Hepatocyte (in vitro differentiated cells): Measurements from ENCODE around the gene LMF1. TPM values are rescaled to one million over a fixed set of nuclear protein-coding genes. Genes with fewer than 3 reads are reported as not detected.

Experiments
- DNase-seq: peaks from one replicate; pipeline ENCODE4 v3.0.0-alpha.2; 2016; ENCODE audit warnings: low spot score
- H2AFZ ChIP-seq: fragments of 200-600 bp; sonication (generic); 2 replicates; pipeline ENCODE4 v1.6.0; 2016; ENCODE audit warnings: antibody characterized with exemption, mild to moderate bottlenecking
- H3K27ac ChIP-seq: fragments of 200-600 bp; sonication (generic); 2 replicates; pipeline ENCODE4 v1.5.1; 2016; ENCODE audit warnings: mild to moderate bottlenecking
- H3K27me3 ChIP-seq: fragments of 200-600 bp; sonication (generic); 2 replicates; pipeline ENCODE4 v1.6.1; 2016
- H3K36me3 ChIP-seq: fragments of 200-600 bp; sonication (generic); replicated peaks from 2 replicates; pipeline ENCODE4 v1.5.1; 2016; ENCODE audit warnings: low read depth; ENCODE audit not compliant: insufficient read depth
- H3K4me1 ChIP-seq: fragments of 200-600 bp; sonication (generic); 2 replicates; pipeline ENCODE4 v1.5.1; 2016; ENCODE audit warnings: mild to moderate bottlenecking, moderate library complexity; ENCODE audit not compliant: insufficient read depth
- H3K4me2 ChIP-seq: fragments of 200-600 bp; sonication (generic); 2 replicates; pipeline ENCODE4 v1.6.0; 2016
- H3K4me3 ChIP-seq: fragments of 200-600 bp; sonication (generic); 2 replicates; pipeline ENCODE4 v1.5.1; 2016; ENCODE audit warnings: mild to moderate bottlenecking
- H3K79me2 ChIP-seq: fragments of 200-600 bp; sonication (generic); 2 replicates; pipeline ENCODE4 v1.6.0; 2017; ENCODE audit warnings: mild to moderate bottlenecking
- H3K9me2 ChIP-seq: fragments of 200-600 bp; sonication (generic); replicated peaks from 2 replicates; pipeline ENCODE4 v1.6.0; 2017; ENCODE audit warnings: mild to moderate bottlenecking; ENCODE audit not compliant: insufficient read depth
- H3K9me3 ChIP-seq: fragments of 200-600 bp; sonication (generic); 2 replicates; pipeline ENCODE4 v1.5.1; 2016; ENCODE audit warnings: low read depth, mild to moderate bottlenecking
- H4K20me1 ChIP-seq: fragments of 200-600 bp; sonication (generic); 2 replicates; pipeline ENCODE4 v1.6.0; 2016; ENCODE audit warnings: mild to moderate bottlenecking; ENCODE audit not compliant: insufficient read depth, poor library complexity, severe bottlenecking
- CTCF ChIP-seq: fragments of 200-600 bp; sonication (generic); IDR thresholded peaks from 2 replicates; pipeline ENCODE4 v1.5.1; 2016; ENCODE audit warnings: antibody characterized with exemption, mild to moderate bottlenecking; ENCODE audit not compliant: poor library complexity
- EZH2 ChIP-seq: fragments of 200-600 bp; sonication (generic); IDR thresholded peaks from 2 replicates; pipeline ENCODE4 v1.6.1; 2016; ENCODE audit warnings: antibody characterized with exemption, mild to moderate bottlenecking, borderline replicate concordance
- EZH2phosphoT487 ChIP-seq: fragments of 200-600 bp; sonication (generic); IDR thresholded peaks from one replicate; pipeline ENCODE4 v1.6.1; 2018; ENCODE audit warnings: antibody characterized with exemption, mild to moderate bottlenecking, low read depth, moderate library complexity; ENCODE audit not compliant: unreplicated experiment, severe bottlenecking
- WGBS: methylation state at CpG from one replicate; pipeline ENCODE4 v1.1.6; 2016; ENCODE audit warnings: low lambda C conversion rate; ENCODE audit errors: missing lambda C conversion rate; 5-methylcytosine and 5-hydroxymethylcytosine counted together
- polyA plus RNA-seq: library from polyadenylated mRNA; unstranded; fragments of >200 nt; fragmentation: Nextera tagmentation; extraction: Ambion mirVana; gene quantifications from 2 replicates; pipeline ENCODE4 v1.2.1, GENCODE V29; 2016
- total RNA-seq: library from RNA; depleted of rRNA; stranded (reverse); fragments of >200 nt; gene quantifications from 2 replicates; pipeline ENCODE4 v1.2.3, GENCODE V29; 2014

The LMF1 gene
- total and polyA plus RNA-seq, 2 experiments from 2014 or later: 27.2 to 34.3 TPM

GRCh38 chr16:912322-912683 lies 58.5 kb downstream of the LMF1 start:
- 98% methylated on average over 19 of the region's 19 CpGs for WGBS
- no peak overlapping the region for H3K27ac ChIP-seq
- H3K79me2 ChIP-seq: no peaks in the 10 kb centered on the region
- no peaks in the 10 kb centered on the region for H3K4me1 ChIP-seq
- H3K27me3 ChIP-seq: no peaks in the 10 kb centered on the region
- TF ChIP-seq EZH2: no peak
- no peak for TF ChIP-seq EZH2phosphoT487
- TF ChIP-seq CTCF: no peak
- no peaks in the 10 kb centered on the region for H3K36me3 ChIP-seq
- no peaks in the 10 kb centered on the region for H4K20me1 ChIP-seq
- no peak overlapping the region for H3K4me2 ChIP-seq
- DNase-seq: no peak
- no peak overlapping the region for H2AFZ ChIP-seq
- H3K4me3 ChIP-seq: no peak overlapping the region
- no peaks in the 10 kb centered on the region for H3K9me3 ChIP-seq
- H3K9me2 ChIP-seq: no peaks in the 10 kb centered on the region

- H3K4me1 ChIP-seq: no peaks in the 10 kb centered on the region
- no peaks in the 10 kb centered on the region for H4K20me1 ChIP-seq
- no peak overlapping the region for H3K4me3 ChIP-seq
- DNase-seq: no peak
- H3K27me3 ChIP-seq: no peaks in the 10 kb centered on the region
- no peaks in the 10 kb centered on the region for H3K9me3 ChIP-seq
- H3K79me2 ChIP-seq: no peaks in the 10 kb centered on the region
- WGBS: 98% methylated on average over 24 of the region's 24 CpGs
- no peak overlapping the region for H2AFZ ChIP-seq
- H3K36me3 ChIP-seq: no peaks in the 10 kb centered on the region
- H3K27ac ChIP-seq: no peak overlapping the region
- H3K4me2 ChIP-seq: no peak overlapping the region
- no peaks in the 10 kb centered on the region for H3K9me2 ChIP-seq
- no peak for TF ChIP-seq EZH2phosphoT487
- TF ChIP-seq CTCF: no peak
- TF ChIP-seq EZH2: no peak
Observed at GRCh38 chr16:911604-912321, 59.0 kb downstream of the LMF1 start.

- no peaks in the 10 kb centered on the region for H3K27me3 ChIP-seq
- H3K4me1 ChIP-seq: no peaks in the 10 kb centered on the region
- no peak for DNase-seq
- H2AFZ ChIP-seq: no peak overlapping the region
- H3K4me3 ChIP-seq: no peak overlapping the region
- no peaks in the 10 kb centered on the region for H4K20me1 ChIP-seq
- TF ChIP-seq EZH2: no peak
- TF ChIP-seq CTCF: no peak
- no peak for TF ChIP-seq EZH2phosphoT487
- no peaks in the 10 kb centered on the region for H3K9me2 ChIP-seq
- no peaks in the 10 kb centered on the region for H3K9me3 ChIP-seq
- H3K27ac ChIP-seq: no peak overlapping the region
- H3K4me2 ChIP-seq: no peak overlapping the region
- H3K79me2 ChIP-seq: no peaks in the 10 kb centered on the region
- 90% methylated on average over 15 of the region's 15 CpGs for WGBS
- no peaks in the 10 kb centered on the region for H3K36me3 ChIP-seq
Observed at GRCh38 chr16:911101-911500, 59.7 kb downstream of the LMF1 start.
